CD14-positive monocyte (primary cell): ENCODE data around the gene INPP4B. TPM values are rescaled to one million over a fixed set of nuclear protein-coding genes. Genes with fewer than 3 reads are reported as not detected.

ENCODE experiments used
- DNase-seq, 3 donors: peaks; one replicate each; pipeline ENCODE4 v3.0.0-alpha.2; 2011 to 2022
- H2AFZ ChIP-seq: 2 replicates; pipeline ENCODE4 v1.6.0; 2012; ENCODE audit warnings: mild to moderate bottlenecking, low read depth, low read length, inconsistent platforms; ENCODE audit not compliant: insufficient read depth, poor library complexity, severe bottlenecking
- H3K27ac ChIP-seq, 2 donors: 1 replicate in 1 of 2; 2 replicates in 1 of 2; pipeline ENCODE4 v1.5.1; 2012 to 2013; ENCODE audit warnings: low read length in 2 of 2, control low read depth in 1 of 2, inconsistent platforms in 1 of 2, low read depth in 1 of 2, mild to moderate bottlenecking in 1 of 2
- H3K27me3 ChIP-seq, 2 donors: one replicate each; pipeline versions ENCODE4 v1.6.0 to v1.6.1; 2011 to 2013; ENCODE audit warnings: low read length in 2 of 2; ENCODE audit not compliant: control insufficient read depth in 2 of 2, insufficient read depth in 2 of 2
- H3K36me3 ChIP-seq, 2 donors: replicated peaks in 1 of 2; 1 replicate in 1 of 2; 2 replicates in 1 of 2; pipeline versions ENCODE4 v1.5.1 to v1.6.1; 2012 to 2013; ENCODE audit warnings: low read length in 2 of 2, control low read depth in 1 of 2, inconsistent platforms in 1 of 2, mild to moderate bottlenecking in 1 of 2; ENCODE audit not compliant: insufficient read depth in 2 of 2, control insufficient read depth in 1 of 2
- H3K4me1 ChIP-seq, 2 donors: 1 replicate in 1 of 2; 2 replicates in 1 of 2; pipeline versions ENCODE4 v1.5.1 to v1.6.1; 2012 to 2013; ENCODE audit warnings: low read length in 2 of 2, control low read depth in 1 of 2, inconsistent platforms in 1 of 2, mild to moderate bottlenecking in 1 of 2, moderate library complexity in 1 of 2; ENCODE audit not compliant: insufficient read depth in 2 of 2, control insufficient read depth in 1 of 2
- H3K4me2 ChIP-seq: replicated peaks from 2 replicates; pipeline ENCODE3; 2012; ENCODE audit warnings: low read length, moderate library complexity, mild to moderate bottlenecking; ENCODE audit not compliant: poor library complexity, severe bottlenecking; ENCODE audit errors: extremely low read depth
- H3K4me3 ChIP-seq, 3 experiments: fragments of 200-600 bp in 1 of 3; sonication (generic) in 1 of 3; replicated peaks in 1 of 3; 1 replicate in 2 of 3; 2 replicates in 1 of 3; pipeline ENCODE4 v1.5.1; 2011 to 2013; ENCODE audit warnings: low read length in 3 of 3, mild to moderate bottlenecking in 3 of 3, control low read depth in 2 of 3, low read depth in 2 of 3, inconsistent platforms in 1 of 3, moderate library complexity in 1 of 3
- H3K79me2 ChIP-seq: 2 replicates; pipeline ENCODE4 v1.6.0; 2012; ENCODE audit warnings: mild to moderate bottlenecking, control low read depth, inconsistent platforms, low read length, moderate library complexity; ENCODE audit not compliant: insufficient read depth
- H3K9ac ChIP-seq: 2 replicates; pipeline ENCODE4 v1.6.0; 2017; ENCODE audit warnings: low read length, mild to moderate bottlenecking; ENCODE audit not compliant: insufficient read depth, poor library complexity, severe bottlenecking
- H3K9me3 ChIP-seq, 2 donors: replicated peaks in 1 of 2; 1 replicate in 1 of 2; 2 replicates in 1 of 2; pipeline versions ENCODE4 v1.5.1 to v1.6.1; 2012 to 2013; ENCODE audit warnings: low read length in 2 of 2, control low read depth in 1 of 2; ENCODE audit not compliant: control insufficient read depth in 1 of 2, insufficient read depth in 1 of 2
- H4K20me1 ChIP-seq: 2 replicates; pipeline ENCODE4 v1.6.0; 2012; ENCODE audit warnings: mild to moderate bottlenecking, low read length, control low read depth, moderate library complexity; ENCODE audit not compliant: insufficient read depth
- H3K27ac Mint-ChIP-seq, 7 donors: one replicate each; pipeline ENCODE4 v1.8.0; 2020; ENCODE audit warnings: mild to moderate bottlenecking in 7 of 7, mixed read lengths in 7 of 7, moderate library complexity in 6 of 7, inconsistent platforms in 2 of 7
- H3K27me3 Mint-ChIP-seq, 3 donors: one replicate each; pipeline ENCODE4 v1.8.0; 2021 to 2022; ENCODE audit warnings: low read depth in 3 of 3, mild to moderate bottlenecking in 3 of 3, mixed read lengths in 3 of 3, moderate library complexity in 3 of 3, inconsistent platforms in 1 of 3
- H3K36me3 Mint-ChIP-seq, 2 donors: one replicate each; pipeline ENCODE4 v1.8.0; 2020; ENCODE audit warnings: mixed read lengths in 2 of 2, inconsistent platforms in 1 of 2, mild to moderate bottlenecking in 1 of 2
- H3K4me1 Mint-ChIP-seq: one replicate; pipeline ENCODE4 v1.8.0; 2020; ENCODE audit warnings: mild to moderate bottlenecking, mixed read lengths
- H3K4me3 Mint-ChIP-seq, 2 donors: one replicate each; pipeline ENCODE4 v1.8.0; 2020; ENCODE audit warnings: mild to moderate bottlenecking in 2 of 2, mixed read lengths in 2 of 2, moderate library complexity in 1 of 2
- H3K9me3 Mint-ChIP-seq, 7 donors: one replicate each; pipeline ENCODE4 v1.8.0; 2020 to 2022; ENCODE audit warnings: mixed read lengths in 7 of 7, mild to moderate bottlenecking in 6 of 7, moderate library complexity in 6 of 7, inconsistent platforms in 2 of 7
- CTCF ChIP-seq: fragments of 200-600 bp; IDR thresholded peaks from one replicate; pipeline ENCODE4 v1.8.0; 2022; ENCODE audit warnings: antibody characterized with exemption, mild to moderate bottlenecking
- WGBS: methylation state at CpG from one replicate; pipeline ENCODE4 v1.1.5; 2013; ENCODE audit warnings: missing lambda C conversion rate; ENCODE audit not compliant: insufficient coverage; 5-methylcytosine and 5-hydroxymethylcytosine counted together
- intact Hi-C, 2 donors: fragments of 100-400 bp; cut with micrococcal nuclease; formaldehyde crosslinking; loops; one replicate each; pipeline versions ENCODE4 v1.15.0 to v1.15.1; 2023
- polyA plus RNA-seq, 3 donors: library from polyadenylated mRNA; depleted of rRNA in 1 of 3; unstranded in 2 of 3; stranded (reverse) in 1 of 3; fragments of 300-500 nt in 2 of 3; fragments of >200 nt in 1 of 3; fragmentation: Illumina TruSeq in 2 of 3; gene quantifications; 1 replicate in 2 of 3; 2 replicates in 1 of 3; pipeline ENCODE4 v1.2.3, GENCODE V29; 2012 to 2021

The INPP4B gene
- polyA plus RNA-seq, 3 donors: 0.13 to 0.38 (median 0.22) TPM

DNA sequence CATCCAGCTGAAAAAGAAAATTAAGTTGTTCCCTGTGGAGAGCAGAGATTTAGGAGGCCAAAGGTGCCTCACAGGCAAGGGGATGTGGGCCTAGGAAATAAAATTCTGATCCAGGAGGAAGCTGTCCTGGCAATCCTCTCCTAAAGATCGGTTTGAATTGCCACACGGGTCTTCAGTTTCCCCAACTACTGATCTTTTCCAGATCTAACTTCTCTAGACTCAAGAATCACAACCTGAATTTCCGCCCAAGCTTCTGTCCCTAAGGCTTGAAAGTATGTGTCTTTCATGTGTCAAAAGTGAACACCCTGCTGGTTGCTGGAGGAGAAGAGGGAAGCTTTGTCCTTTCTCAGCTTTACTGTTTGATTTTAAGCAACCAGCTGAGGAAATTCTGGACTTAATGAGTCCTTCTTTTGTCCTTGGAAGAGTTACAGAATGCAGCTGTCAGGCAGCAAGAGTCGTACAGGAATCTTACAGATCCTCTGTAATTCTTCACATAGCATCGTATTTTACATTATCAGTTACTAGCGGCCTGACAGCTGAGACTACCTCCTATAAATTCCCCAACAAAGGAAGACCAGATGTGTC is 93.8 kb downstream of the INPP4B start:
- no peaks in the 10 kb centered on the region for H3K36me3 ChIP-seq
- Mint-ChIP-seq H3K9me3 (peaks cover 0 to 2% (median 0%) of the 10 kb centered on the region in 7 donors), H3K27ac (no peak overlapping the region), H3K4me3 (no peak overlapping the region), H3K27me3 (no peaks in the 10 kb centered on the region), H3K4me1 (no peaks in the 10 kb centered on the region), H3K36me3 (no peaks in the 10 kb centered on the region)
- no peak for TF ChIP-seq CTCF
- H3K4me3 ChIP-seq: no peak overlapping the region
- H3K79me2 ChIP-seq: no peaks in the 10 kb centered on the region
- no peak overlapping the region for H2AFZ ChIP-seq
- no peaks in the 10 kb centered on the region for H3K4me1 ChIP-seq
- no peak overlapping the region for H3K27ac ChIP-seq
- 100% methylated on average over 3 of the region's 6 CpGs for WGBS
- intact Hi-C loops: no loop called here
- no peak overlapping the region for H3K9ac ChIP-seq
- H3K4me2 ChIP-seq: no peak overlapping the region
- no peak for DNase-seq
- H3K27me3 ChIP-seq: no peaks in the 10 kb centered on the region
- no peaks in the 10 kb centered on the region for H3K9me3 ChIP-seq
- no peaks in the 10 kb centered on the region for H4K20me1 ChIP-seq

GRCh38 chr4:142743121-142743825 is 102.8 kb downstream of the INPP4B start:
- TF ChIP-seq CTCF: no peak
- H3K27me3 Mint-ChIP-seq: peaks cover 0 to 1% (median 0%) of the 10 kb centered on the region in 3 donors
- no peak overlapping the region for H3K4me3 Mint-ChIP-seq

More at GRCh38 chr4:142743121-142743825, 102.8 kb downstream of the INPP4B start:
- Histone ChIP-seq H3K9ac (no peak overlapping the region), H3K4me1 (no peaks in the 10 kb centered on the region), H4K20me1 (no peaks in the 10 kb centered on the region), H3K79me2 (no peaks in the 10 kb centered on the region), H3K4me3 (no peak overlapping the region), H3K4me2 (no peak overlapping the region), H3K27me3 (no peaks in the 10 kb centered on the region), H2AFZ (no peak overlapping the region), H3K27ac (no peak overlapping the region), H3K36me3 (no peaks in the 10 kb centered on the region), H3K9me3 (peaks cover 2 to 4% of the 10 kb centered on the region in 2 donors)
- H3K9me3 Mint-ChIP-seq: peaks cover 3 to 8% (median 6%) of the 10 kb centered on the region in 7 donors
- no peak overlapping the region for H3K27ac Mint-ChIP-seq
- no peaks in the 10 kb centered on the region for H3K36me3 Mint-ChIP-seq
- intact Hi-C loops: no loop called here
- DNase-seq: no peak
- H3K4me1 Mint-ChIP-seq: no peaks in the 10 kb centered on the region
